HG02610 (cell line): ENCODE measurements around the gene AKR1A1.
"Not testable (repeated sequence)": the region's sequence is repeated elsewhere in the genome, so short reads cannot be mapped to it uniquely, and the experiment has no call there.

Experiments
- ATAC-seq: cut with Tn5 transposase; IDR thresholded peaks from one replicate; pipeline ENCODE4 v1.9.1; 2021; ENCODE audit warnings: mild to moderate bottlenecking, moderate library complexity; ENCODE audit not compliant: unreplicated experiment

Gene AKR1A1

DNA sequence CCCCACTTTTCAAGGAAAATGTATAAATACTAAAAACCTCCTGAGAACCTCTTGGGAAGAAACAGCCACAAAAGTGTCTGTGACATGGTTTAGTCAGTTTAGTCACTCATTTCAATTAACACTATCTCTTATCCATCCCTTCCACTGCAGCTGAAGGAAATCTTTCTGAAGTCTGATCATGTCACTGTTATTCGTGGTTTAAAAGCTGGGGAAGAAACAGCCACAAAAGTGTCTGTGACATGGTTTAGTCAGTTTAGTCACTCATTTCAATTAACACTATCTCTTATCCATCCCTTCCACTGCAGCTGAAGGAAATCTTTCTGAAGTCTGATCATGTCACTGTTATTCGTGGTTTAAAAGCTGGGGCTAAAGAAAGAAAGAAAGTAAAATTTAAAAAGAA lies 27.1 kb upstream of the AKR1A1 start:
- ATAC-seq: not testable (repeated sequence)

DNA sequence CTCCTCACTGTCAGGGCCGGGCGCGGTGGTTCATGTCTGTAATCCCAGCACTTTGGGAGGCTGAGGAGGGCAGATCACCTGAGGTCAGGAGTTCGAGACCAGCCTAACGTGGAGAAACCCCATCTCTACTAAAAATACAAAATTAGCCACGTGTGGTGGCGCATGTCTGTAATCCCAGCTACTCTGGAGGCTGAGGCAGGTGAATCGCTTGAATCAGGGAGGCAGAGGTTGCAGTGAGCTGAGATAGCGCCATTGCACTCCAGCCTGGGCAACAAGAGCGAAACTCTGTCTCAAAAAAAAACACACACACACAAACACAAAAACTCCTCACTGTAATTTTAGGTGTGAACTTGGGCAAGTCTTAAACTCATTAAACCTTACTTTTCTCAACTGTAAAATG lies 26.7 kb upstream of the AKR1A1 start:
- ATAC-seq: not testable (repeated sequence)

DNA sequence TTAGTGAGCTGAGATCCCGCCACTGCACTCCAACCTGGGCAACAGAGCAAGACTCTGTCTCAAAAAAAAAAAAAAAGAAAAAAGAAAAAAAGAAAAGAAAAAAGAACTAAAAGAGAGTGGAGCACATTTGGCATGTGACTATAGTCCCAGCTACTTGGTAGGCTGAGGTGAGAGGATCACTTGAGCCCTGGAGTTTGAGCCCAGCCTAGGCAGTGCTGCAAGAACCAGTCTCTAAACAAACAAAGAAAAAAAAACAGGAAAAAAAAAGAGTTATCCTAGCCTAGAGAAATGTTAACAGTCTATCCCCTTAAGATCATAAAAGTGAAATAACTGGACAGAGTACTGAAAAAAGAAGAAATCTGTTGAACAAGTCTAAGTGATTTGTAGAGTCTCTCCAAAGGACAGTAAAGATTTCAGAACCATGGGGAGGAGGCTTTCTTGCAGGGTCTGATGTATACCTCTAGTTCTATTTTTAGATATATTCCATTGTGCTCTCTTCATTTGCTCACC lies 24.4 kb upstream of the AKR1A1 start:
- no peak for ATAC-seq

DNA sequence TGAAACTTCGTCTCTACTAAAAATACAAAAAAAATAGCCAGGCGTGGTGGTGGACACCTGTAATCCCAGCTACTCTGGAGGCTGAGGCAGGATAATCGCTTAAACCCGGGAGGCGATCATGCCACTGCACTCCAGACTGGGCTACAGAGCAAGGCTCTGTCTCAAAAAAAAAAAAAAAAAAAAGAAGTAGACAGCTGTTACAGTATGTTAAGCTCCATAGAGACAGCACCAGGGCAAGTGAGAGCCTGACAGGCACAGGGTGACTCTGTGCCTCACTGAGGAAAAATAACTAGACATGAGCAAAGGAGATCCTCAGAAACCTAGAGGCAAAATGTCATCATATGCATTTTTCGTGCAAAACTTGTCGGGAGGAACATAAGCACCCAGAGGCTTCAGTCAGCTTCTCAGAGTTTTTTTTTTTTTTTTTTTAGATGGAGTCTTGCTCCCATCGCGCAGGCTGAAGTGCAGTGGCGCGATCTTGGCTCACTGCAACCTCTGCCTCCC lies 19.9 kb upstream of the AKR1A1 start:
- ATAC-seq: no peak

DNA sequence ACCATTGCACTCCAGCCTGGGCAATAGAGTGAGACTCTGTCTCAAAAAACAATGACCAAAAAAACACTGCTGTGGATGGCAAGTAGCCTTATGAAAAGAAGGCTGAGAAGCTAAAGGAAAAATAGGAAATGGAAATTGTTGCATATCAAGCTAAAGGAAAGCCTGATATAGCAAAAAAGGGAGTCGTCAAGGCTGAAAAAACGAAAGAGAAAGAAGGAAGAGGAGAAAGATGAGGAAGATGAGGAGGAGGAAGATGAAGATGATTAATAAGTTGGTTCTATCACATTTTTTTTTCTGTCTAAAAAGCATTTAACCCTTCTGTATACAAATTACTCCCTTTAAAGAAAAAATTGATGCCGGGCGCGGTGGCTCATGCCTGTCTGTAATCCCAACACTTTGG lies 18.8 kb upstream of the AKR1A1 start:
- no peak for ATAC-seq

DNA sequence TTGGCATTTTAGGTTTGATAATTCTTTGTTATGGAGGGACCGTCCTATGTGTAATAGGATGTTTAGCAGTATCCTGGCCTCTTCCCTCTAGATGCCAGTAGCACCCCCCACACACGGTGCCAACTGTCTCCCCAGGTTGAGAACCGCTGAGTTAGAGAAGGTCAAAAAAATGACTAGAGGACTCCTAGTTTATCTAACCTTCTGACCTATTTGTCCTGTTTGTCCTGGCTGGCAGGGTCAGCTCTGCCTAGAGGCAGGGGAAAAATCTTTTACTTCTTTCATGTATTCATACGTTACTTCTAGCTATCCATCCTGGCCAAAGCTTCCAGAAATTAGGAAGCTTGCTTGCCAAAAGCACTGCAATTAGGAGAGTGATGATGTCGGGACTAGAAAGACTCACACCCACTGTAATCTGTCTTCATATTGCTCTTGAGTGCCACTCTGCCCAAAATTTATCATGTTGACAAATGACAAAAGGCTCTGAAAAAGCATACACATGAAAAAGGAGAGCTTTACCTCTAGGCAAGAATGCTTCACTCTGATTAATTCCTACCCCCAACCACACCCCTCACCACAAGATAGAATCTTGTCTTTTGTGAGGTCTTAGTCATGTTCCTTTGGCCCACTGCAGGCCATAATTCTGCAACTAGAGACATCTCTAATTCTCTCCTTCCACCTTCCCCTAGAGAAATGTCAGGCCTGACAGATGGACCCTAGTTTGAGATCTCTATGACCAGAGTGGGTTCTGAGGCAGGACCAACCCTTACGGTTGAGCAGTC lies 14.4 kb upstream of the AKR1A1 start:
- no peak for ATAC-seq

DNA sequence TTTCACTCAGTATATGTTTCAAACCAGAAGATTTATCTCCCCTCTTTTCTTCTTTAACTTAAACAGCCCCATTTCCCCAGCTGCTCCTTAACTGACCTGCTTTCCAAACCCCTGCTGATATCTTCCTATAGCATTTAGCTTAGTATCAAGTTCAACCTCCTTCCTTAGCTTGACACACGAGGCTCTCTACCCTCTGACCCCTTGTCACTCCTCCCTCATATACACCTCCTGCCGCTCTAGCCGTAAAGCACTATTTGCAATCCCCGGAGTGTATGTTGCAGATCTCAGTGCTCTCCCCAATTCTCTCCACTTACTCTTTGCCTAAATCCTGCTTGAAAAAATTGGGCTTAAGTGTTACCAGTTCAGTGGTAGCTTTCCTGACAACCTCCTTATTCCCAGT lies 13.7 kb upstream of the AKR1A1 start:
- no peak for ATAC-seq

DNA sequence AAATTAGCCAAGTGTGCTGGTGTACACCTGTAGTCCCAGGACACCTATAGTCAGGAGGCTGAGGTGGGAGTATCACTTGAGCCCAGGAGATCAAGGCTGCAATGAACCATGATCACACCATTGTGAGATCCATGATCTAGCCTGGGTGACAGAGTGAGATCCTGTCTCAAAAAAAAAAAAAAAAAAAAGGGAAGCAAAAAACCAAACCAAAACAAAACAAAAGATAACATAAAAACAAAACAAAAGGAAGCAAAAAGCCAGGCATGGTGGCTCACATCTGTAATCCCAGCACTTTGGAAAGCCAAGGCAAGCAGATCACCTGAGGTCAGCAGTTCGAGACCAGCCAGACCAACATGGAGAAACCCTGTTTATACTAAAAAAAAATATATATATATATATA lies 9.4 kb upstream of the AKR1A1 start:
- ATAC-seq: no peak

DNA sequence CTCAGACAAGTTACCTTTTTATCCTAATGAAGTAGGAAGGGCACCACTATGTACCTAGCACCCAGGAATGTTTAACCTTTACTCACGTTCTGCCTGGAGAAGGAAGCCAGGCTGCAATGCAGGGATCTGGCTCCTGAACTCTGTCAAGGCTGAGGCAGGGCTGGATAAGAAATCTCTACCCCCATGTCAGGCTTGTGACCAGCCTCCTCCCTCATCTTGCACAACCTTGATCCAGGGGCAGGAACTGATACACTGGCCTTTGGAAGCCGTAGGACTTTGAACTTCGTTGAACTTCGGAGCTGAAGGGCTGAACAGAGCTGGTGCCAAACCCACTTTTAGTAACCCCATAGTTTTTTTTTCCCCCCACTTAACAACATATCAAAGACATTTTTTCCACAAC lies 8.0 kb upstream of the AKR1A1 start:
- ATAC-seq: no peak

DNA sequence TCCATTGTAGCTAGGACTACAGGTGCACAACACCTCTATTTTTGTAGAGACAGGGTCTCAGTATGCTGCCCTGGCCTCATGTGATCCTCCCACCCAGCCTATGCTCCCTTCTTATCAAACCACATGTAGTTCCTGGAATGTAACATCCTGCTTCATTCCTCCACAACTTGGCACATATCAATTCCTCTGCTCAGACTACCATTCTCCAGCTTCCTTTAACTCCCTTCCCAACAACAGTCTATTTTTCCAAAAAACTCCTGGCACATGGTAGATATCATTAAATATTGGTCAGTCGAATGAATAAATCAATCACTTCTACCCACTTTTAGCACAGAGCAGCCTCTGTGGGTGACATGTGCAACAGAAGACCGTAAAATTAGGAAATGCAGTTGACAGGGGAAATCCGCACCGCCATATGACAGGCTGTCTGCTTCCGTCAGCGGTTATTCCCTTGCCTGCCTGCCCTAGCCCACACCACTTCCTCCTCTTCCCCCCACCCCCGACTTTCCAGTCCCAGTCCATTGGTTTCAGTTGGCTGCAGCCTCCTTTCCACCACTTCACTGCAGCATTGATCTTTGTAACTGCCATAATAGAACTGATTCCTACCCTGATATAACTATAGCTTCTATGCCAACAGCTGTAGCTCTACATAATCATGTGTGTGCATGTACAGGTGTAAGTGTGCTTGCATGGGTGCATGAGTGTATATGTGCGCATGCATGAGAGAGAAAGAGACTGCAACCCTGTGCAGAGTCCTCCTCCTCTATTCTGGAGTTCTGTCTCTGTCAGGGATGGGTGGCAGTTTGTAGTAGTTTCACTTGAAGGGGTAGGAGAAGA lies 6.8 kb upstream of the AKR1A1 start:
- ATAC-seq: peak; percentile 61

DNA sequence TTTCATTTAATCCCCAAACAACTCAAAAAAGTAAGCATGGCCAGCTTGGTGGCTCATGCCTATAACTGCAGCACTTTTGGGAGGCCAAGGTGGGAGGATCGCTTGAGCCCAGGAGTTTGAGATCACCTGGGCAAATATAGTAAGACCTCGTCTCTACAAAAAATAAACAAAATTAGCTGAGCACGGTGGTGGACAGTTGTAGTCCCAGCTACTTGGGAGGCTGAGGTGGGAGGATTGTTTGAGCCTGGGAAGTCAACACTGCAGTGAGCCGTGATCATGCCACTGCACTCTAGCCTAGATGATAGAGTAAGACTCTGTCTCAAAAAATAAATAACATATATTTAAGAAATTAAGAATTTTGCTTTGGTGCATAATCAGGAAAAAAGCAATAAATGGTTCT lies 6.1 kb upstream of the AKR1A1 start:
- ATAC-seq: no peak

DNA sequence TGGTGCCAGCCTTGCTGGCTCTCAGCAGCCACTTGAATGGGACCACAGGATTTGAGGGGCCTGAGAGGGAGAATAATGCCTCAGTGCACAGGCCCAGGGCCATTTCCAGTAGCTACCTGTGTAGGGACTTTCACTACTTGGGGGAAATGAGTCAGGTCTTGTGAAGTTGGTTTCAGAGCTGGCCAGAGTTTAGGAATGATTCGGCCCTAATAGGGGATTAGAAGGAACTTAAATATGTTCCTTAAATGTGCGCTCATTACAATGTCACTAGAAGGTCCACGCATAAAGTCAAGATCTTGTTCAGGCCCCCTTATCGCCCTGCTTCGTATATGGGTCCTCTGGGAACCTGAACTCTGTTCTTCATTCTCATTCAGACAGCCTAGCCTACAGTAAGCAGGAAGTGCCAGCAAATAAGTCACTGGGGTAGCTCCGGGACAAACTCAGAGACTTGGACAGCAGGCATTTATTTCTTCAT lies 5.6 kb upstream of the AKR1A1 start:
- peak; percentile 61 for ATAC-seq

DNA sequence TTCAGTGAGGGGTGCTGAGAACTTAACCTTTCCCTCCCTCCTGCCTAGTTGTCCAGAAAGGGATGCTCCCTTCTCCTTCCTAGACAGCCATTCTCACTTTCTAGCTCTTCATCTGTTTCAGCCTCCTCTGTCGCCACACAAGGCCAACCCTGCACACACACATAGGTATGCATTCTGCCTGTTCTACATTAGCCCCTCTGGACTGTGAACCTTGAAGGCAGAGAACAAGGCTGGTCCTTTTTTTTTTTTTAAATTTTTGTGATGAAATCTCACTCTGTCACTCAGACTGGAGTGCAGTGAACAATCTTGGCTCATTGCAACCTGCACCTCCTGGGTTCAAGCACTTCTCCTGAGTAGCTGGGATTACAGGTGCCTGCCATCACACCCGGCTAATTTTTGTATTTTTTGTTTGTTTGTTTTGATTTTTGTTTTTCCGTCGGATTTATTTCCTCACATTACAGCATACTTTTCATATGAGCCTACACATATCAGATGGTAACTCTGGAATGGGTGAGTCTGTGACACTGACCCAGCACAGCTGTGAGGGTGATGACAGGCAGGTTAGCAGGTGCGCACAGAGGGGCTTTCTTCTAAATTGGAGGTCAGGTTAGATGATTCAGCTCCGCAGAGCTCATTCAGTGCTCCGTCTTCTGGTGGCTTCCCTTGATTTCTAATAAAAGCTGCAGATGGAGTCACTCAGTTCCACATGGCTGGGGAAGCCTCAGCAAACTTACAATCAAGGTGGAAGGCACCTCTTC lies 4.9 kb upstream of the AKR1A1 start:
- no peak for ATAC-seq

DNA sequence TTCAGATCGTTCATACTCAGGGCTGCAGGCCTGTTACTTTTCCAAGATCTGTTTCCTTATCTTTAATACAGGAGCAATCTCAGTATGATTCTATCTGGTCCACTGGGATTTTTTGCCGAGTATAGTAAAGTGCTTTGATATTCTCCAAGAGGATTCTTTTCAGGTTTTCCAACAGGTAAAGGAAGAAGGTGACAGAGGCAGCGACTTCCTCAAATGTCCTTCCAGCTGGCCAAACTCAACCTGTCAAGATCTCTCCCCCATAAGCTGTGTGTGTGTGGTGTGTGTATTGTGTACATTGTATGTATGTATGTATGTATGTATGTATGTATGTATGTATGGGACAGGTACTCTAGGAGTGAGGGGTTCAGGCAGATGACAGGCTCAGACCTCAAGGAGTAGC lies 1.1 kb downstream of the AKR1A1 start:
- no peak for ATAC-seq

DNA sequence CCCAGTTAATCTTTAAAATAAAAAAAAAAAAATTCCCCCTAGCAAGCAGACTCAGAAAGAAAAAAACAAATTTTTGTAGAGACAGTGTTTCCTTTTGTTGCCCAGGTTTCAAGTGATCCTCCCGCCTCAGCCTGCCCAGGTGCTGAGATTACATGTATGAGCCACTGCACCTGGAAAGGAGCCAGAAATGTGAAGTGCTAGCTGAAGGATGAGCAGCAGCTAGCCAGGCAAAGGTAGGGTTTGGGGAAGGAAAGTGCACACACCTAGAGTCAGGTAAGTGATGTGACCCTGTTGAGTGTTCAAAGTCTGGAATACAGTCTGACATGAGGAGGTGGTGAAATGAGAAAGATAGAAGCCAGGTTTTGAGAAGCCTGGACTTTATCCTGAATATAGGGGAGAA lies 1.7 kb downstream of the AKR1A1 start:
- no peak for ATAC-seq

DNA sequence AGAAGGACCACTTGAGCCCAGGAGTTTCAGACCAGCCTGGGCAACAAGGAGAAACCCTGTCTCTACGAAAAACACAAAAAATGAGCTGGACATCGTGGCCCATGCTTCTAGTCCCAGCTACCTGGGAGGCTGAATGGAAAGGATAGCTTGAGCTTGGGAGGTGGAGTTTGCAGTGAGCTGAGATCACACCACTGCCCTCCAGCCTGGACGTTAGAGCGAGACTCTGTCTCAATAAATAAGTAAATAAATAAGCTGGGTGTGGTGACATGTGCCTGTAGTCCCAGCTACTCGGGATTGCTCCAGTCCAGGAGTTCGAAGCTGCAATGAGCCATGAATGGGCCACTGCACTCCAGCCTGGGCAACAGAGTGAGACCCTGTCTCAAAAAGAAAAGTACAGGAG lies 3.6 kb downstream of the AKR1A1 start:
- ATAC-seq: no peak

DNA sequence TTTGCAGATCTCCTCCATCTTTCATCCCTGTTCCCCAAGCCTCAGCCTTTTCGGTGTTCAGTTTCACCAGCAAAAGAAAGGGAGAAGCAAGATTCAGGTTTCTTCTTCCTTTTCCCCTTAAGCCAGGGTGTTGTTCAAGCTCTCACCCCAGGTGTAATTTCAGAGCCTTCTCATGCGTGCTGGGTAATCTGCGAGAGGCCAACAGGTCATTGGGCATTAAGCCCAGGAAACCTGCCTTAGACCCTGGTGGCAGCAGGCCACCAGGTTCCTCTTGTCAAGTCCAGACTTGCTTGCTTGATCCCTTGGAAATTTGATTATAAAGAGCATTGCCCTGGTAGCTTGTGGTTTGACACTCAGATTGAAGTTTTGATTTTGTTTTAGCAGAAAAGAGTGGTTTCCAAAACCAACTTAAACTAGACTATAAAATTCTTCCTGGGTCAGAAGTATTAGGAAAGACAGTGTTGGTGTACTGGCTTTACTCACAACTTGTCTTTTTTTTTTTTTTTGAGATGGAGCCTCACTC lies 6.9 kb downstream of the AKR1A1 start:
- no peak for ATAC-seq

DNA sequence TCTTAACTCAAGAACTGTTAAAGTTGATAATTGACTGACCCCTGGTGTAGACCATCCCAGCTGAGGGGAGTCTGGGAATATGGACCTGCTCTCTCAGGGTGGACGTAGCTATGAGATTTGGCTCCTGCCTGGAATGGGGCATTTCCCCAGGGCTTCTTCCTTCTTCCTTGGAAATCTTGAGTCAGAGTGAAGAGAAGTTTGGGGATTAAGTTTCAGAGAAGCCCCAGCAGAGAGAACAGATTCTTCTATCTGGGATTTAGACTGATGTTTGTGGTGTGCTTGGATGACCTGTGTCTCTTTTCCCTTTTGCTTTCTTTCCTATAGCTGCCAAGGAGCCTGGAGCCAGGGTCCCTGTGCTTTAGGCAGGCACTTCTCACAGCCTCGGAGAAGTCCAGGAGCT lies 13.2 kb downstream of the AKR1A1 start:
- no peak for ATAC-seq

DNA sequence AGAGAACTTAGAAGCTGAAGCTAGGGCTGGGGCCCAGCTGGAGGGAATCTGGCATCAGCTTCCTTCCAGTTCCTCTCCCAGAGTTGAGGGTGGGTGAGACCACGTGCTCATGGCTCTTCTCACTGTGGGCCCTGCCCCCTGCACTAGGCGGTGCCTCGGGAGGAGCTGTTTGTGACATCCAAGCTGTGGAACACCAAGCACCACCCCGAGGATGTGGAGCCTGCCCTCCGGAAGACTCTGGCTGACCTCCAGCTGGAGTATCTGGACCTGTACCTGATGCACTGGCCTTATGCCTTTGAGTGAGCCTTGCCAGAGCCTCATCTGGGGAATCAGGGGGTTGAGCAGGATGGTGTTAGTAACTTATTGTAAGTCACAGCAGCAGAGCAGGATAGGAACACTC lies 16.1 kb downstream of the AKR1A1 start:
- ATAC-seq: no peak

DNA sequence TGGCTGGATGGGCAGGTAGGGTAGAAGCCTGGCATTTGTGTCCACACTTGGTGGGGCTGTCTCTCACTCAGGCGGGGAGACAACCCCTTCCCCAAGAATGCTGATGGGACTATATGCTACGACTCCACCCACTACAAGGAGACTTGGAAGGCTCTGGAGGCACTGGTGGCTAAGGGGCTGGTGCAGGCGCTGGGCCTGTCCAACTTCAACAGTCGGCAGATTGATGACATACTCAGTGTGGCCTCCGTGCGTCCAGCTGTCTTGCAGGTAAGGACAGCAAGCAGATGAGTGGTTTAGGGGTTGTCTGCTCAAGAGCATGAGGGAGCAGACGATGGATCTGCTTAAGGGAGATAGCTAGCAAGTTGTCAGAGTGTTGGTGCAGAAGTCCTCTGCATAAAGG lies 17.3 kb downstream of the AKR1A1 start:
- no peak for ATAC-seq

DNA sequence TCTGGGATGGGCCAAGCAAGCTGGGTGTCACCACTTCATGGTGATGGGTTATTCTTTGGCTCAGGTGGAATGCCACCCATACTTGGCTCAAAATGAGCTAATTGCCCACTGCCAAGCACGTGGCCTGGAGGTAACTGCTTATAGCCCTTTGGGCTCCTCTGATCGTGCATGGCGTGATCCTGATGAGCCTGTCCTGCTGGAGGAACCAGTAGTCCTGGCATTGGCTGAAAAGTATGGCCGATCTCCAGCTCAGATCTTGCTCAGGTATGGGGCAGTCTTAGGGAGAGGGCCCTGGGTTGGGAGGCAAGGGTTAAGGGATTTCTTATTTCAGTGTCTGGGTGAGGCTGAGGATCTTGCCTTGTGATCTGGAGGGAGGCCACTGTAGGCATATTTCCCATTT lies 17.8 kb downstream of the AKR1A1 start:
- ATAC-seq: no peak
